ENCODE results near the gene GRIP1. TPM values are rescaled to one million over a fixed set of nuclear protein-coding genes. Genes with fewer than 3 reads are reported as not detected.

The GRIP1 gene
- polyA plus RNA-seq, 3 donors from 2014 or later = 0.31 to 1.7 TPM; not detected in 1

DNA sequence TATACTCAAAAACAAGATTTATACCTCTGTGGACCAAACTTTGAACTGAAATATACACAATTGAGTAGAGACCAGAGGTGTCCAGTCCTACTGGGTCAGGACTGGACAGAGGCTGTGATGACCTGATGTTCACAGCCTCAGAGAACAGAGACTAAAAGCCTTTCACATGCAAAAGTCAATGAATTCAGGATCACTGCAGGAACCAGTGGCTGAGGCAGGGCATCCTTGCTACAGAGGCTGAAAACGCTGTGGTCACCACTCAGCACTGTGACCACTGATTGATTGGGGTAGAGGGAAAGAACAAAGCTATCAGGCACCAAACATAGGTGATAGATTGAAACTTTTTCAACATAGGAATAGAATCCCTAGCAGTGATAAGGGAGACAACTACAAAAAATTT is 25.1 kb downstream of the GRIP1 start:
- H3K27ac Mint-ChIP-seq = no peak overlapping the region
- peaks cover 3 to 5% (median 4%) of the 10 kb centered on the region in 3 donors for H3K27me3 Mint-ChIP-seq (ENCODE audit: low read depth in 3 of 3)
- no peak overlapping the region for H3K4me3 Mint-ChIP-seq
- no peaks in the 10 kb centered on the region for H3K4me1 Mint-ChIP-seq
- no peaks in the 10 kb centered on the region for H3K9me3 Mint-ChIP-seq
- no peaks in the 10 kb centered on the region for H3K36me3 Mint-ChIP-seq
- DNase-seq = no peak

- no peak for DNase-seq
- Mint-ChIP-seq H3K27ac (no peak overlapping the region), H3K4me3 (no peak overlapping the region), H3K4me1 (no peaks in the 10 kb centered on the region), H3K36me3 (no peaks in the 10 kb centered on the region), H3K27me3 (ENCODE audit: low read depth in 3 of 3) (peaks cover 0 to 3% (median 1%) of the 10 kb centered on the region in 3 donors), H3K9me3 (no peaks in the 10 kb centered on the region)
These were observed 30.7 kb downstream of the GRIP1 start for GRCh38 chr12:66648033-66648735.

- H3K27me3 Mint-ChIP-seq (ENCODE audit: low read depth in 3 of 3) = peaks cover 0 to 1% (median 1%) of the 10 kb centered on the region in 3 donors
- no peaks in the 10 kb centered on the region for H3K9me3 Mint-ChIP-seq
- no peak for DNase-seq
- no peak overlapping the region for H3K27ac Mint-ChIP-seq
- no peak overlapping the region for H3K4me3 Mint-ChIP-seq
- H3K4me1 Mint-ChIP-seq = no peaks in the 10 kb centered on the region
- no peaks in the 10 kb centered on the region for H3K36me3 Mint-ChIP-seq
These were observed 31.7 kb downstream of the GRIP1 start for GRCh38 chr12:66647034-66647691.

- H3K27ac Mint-ChIP-seq = no peak overlapping the region
- no peaks in the 10 kb centered on the region for H3K9me3 Mint-ChIP-seq
- H3K27me3 Mint-ChIP-seq (ENCODE audit: low read depth in 3 of 3) = peaks cover 0 to 2% (median 1%) of the 10 kb centered on the region in 3 donors
- no peaks in the 10 kb centered on the region for H3K4me1 Mint-ChIP-seq
- H3K36me3 Mint-ChIP-seq = no peaks in the 10 kb centered on the region
- no peak overlapping the region for H3K4me3 Mint-ChIP-seq
- no peak for DNase-seq
These were observed 34.7 kb downstream of the GRIP1 start for GRCh38 chr12:66644151-66644550.

GRCh38 chr12:66640691-66641460 is 38.0 kb downstream of the GRIP1 start:
- no peak overlapping the region for H3K4me3 Mint-ChIP-seq
- no peaks in the 10 kb centered on the region for H3K4me1 Mint-ChIP-seq
- DNase-seq = no peak
- no peaks in the 10 kb centered on the region for H3K36me3 Mint-ChIP-seq
- no peaks in the 10 kb centered on the region for H3K9me3 Mint-ChIP-seq
- peaks cover 1 to 8% (median 2%) of the 10 kb centered on the region in 3 donors for H3K27me3 Mint-ChIP-seq (ENCODE audit: low read depth in 3 of 3)
- no peak overlapping the region for H3K27ac Mint-ChIP-seq

GRCh38 chr12:66638666-66639065 is 40.2 kb downstream of the GRIP1 start:
- no peak overlapping the region for H3K27ac Mint-ChIP-seq
- peaks cover 0 to 4% (median 0%) of the 10 kb centered on the region in 6 donors for H3K9me3 Mint-ChIP-seq
- DNase-seq = no peak

GRCh38 chr12:66637699-66638301 is 41.1 kb downstream of the GRIP1 start:
- no peaks in the 10 kb centered on the region for H3K4me1 Mint-ChIP-seq
- peaks cover 0 to 4% (median 0%) of the 10 kb centered on the region in 6 donors for H3K9me3 Mint-ChIP-seq
- no peak overlapping the region for H3K27ac Mint-ChIP-seq
- no peaks in the 10 kb centered on the region for H3K36me3 Mint-ChIP-seq
- peaks cover 0 to 15% (median 2%) of the 10 kb centered on the region in 3 donors for H3K27me3 Mint-ChIP-seq (ENCODE audit: low read depth in 3 of 3)
- no peak for DNase-seq
- H3K4me3 Mint-ChIP-seq = no peak overlapping the region

More at GRCh38 chr12:66638666-66639065, 40.2 kb downstream of the GRIP1 start:
- Mint-ChIP-seq H3K36me3 (no peaks in the 10 kb centered on the region), H3K4me1 (no peaks in the 10 kb centered on the region), H3K27me3 (ENCODE audit: low read depth in 3 of 3) (peaks cover 1 to 15% (median 2%) of the 10 kb centered on the region in 3 donors), H3K4me3 (no peak overlapping the region)

GRCh38 chr12:66636771-66637170 is 42.1 kb downstream of the GRIP1 start:
- peaks cover 0 to 15% (median 1%) of the 10 kb centered on the region in 3 donors for H3K27me3 Mint-ChIP-seq (ENCODE audit: low read depth in 3 of 3)
- no peak overlapping the region for H3K27ac Mint-ChIP-seq
- peaks cover 0 to 4% (median 0%) of the 10 kb centered on the region in 6 donors for H3K9me3 Mint-ChIP-seq
- no peaks in the 10 kb centered on the region for H3K36me3 Mint-ChIP-seq
- no peaks in the 10 kb centered on the region for H3K4me1 Mint-ChIP-seq
- no peak overlapping the region for H3K4me3 Mint-ChIP-seq
- no peak for DNase-seq

DNA sequence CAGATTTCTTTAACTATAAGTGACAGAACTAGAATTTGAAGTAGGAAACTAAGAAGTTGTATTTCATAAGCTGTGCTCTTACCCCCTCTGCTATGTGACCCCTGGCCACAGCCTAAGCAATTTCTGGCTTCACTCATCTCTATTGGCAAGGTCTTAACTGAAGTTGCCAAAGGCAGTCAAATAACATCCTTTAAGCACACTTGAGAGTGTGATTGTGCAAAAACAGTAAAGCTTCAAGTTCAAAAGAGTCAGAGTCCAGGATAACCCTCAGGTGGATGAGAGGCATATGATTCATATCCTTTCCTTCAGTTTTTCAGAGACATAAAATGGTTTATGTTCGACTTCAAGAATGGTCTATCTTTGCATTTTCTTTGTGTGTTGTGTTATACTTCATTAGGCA is 45.2 kb downstream of the GRIP1 start:
- no peak for DNase-seq
- H3K4me3 Mint-ChIP-seq = no peak overlapping the region
- no peaks in the 10 kb centered on the region for H3K36me3 Mint-ChIP-seq
- peaks cover 0 to 4% (median 0%) of the 10 kb centered on the region in 6 donors for H3K9me3 Mint-ChIP-seq
- H3K4me1 Mint-ChIP-seq = no peaks in the 10 kb centered on the region
- no peak overlapping the region for H3K27ac Mint-ChIP-seq
- peaks cover 1 to 15% (median 3%) of the 10 kb centered on the region in 3 donors for H3K27me3 Mint-ChIP-seq (ENCODE audit: low read depth in 3 of 3)

- no peaks in the 10 kb centered on the region for H3K36me3 Mint-ChIP-seq
These were observed 49.6 kb downstream of the GRIP1 start for GRCh38 chr12:66629138-66629870.

GRCh38 chr12:66627988-66628317 is 50.9 kb downstream of the GRIP1 start:
- DNase-seq = no peak
- no peaks in the 10 kb centered on the region for H3K36me3 Mint-ChIP-seq
- H3K27ac Mint-ChIP-seq = no peak overlapping the region
- H3K4me3 Mint-ChIP-seq = no peak overlapping the region
- H3K4me1 Mint-ChIP-seq = no peaks in the 10 kb centered on the region
- peaks cover 1 to 9% (median 6%) of the 10 kb centered on the region in 3 donors for H3K27me3 Mint-ChIP-seq (ENCODE audit: low read depth in 3 of 3)
- no peaks in the 10 kb centered on the region for H3K9me3 Mint-ChIP-seq

More at GRCh38 chr12:66629138-66629870, 49.6 kb downstream of the GRIP1 start:
- H3K4me3 Mint-ChIP-seq = no peak overlapping the region
- H3K27ac Mint-ChIP-seq = no peak overlapping the region
- H3K9me3 Mint-ChIP-seq = no peaks in the 10 kb centered on the region
- no peaks in the 10 kb centered on the region for H3K4me1 Mint-ChIP-seq
- H3K27me3 Mint-ChIP-seq (ENCODE audit: low read depth in 3 of 3) = peaks cover 1 to 9% (median 6%) of the 10 kb centered on the region in 3 donors
- DNase-seq = no peak

GRCh38 chr12:66627270-66627987 is 51.4 kb downstream of the GRIP1 start:
- Mint-ChIP-seq H3K4me1 (no peaks in the 10 kb centered on the region), H3K9me3 (no peaks in the 10 kb centered on the region), H3K27ac (no peak overlapping the region), H3K27me3 (ENCODE audit: low read depth in 3 of 3) (peaks cover 1 to 11% (median 7%) of the 10 kb centered on the region in 3 donors), H3K36me3 (no peaks in the 10 kb centered on the region), H3K4me3 (no peak overlapping the region)
- DNase-seq = no peak

DNA sequence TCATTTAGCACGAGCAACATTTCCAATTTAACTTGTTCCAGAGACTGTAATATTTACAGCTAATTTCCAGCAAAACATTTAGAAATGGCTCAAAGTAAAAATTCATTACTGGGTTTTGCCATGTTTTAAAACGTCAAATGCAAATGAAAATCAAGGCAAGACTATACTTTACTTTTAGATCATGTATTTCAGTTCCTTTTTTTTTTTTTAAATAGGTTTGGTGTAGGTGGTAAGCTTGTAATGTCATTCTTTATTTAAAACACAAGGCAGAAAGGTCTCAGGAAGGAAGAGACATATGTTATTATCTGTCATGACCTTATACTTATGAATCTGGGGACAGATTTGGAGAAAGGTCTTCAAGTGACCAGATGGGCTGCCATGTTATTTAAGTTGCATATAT is 54.1 kb downstream of the GRIP1 start:
- H3K9me3 Mint-ChIP-seq = no peaks in the 10 kb centered on the region
- H3K36me3 Mint-ChIP-seq = no peaks in the 10 kb centered on the region
- H3K4me1 Mint-ChIP-seq = no peaks in the 10 kb centered on the region
- no peak overlapping the region for H3K27ac Mint-ChIP-seq
- H3K27me3 Mint-ChIP-seq (ENCODE audit: low read depth in 3 of 3) = peaks cover 0 to 16% (median 7%) of the 10 kb centered on the region in 3 donors
- no peak for DNase-seq
- H3K4me3 Mint-ChIP-seq = no peak overlapping the region

Data from immature natural killer cell (primary cell).